ENCODE measurements around the gene UBASH3B.

DNA sequence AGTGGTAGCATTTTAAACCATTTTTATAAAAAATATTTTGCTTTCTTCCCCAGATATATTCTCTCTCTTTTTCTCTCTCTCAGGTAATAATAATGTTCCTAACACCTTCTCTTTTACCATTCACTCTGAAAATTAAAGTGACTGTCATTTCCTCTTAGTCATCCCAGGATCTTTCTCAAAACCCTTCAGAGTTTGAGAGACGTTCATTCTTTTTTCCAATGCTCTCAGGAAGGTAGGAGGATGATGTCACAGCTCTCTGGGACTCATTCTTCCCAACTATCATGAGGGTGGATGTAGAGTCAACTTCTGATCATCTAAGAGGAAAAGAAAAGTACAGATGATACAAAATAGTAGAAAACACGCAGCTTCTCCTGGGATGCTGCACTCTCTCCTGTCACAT is 122.6 kb downstream of the UBASH3B start:
- TF ChIP-seq TAF1 (IDR thresholded peaks at IDR 0.05; ENCODE audit: borderline replicate concordance, insufficient read depth, low read length) (no peak), POLR2AphosphoS5 (IDR thresholded peaks at IDR 0.05; ENCODE audit: low read depth, low read length) (no peak), FOXP2 (optimal IDR thresholded peaks at IDR 0.05; ENCODE audit: borderline replicate concordance, extremely low read depth, extremely low read length, insufficient read depth) (no peak)

All from PFSK-1 (cell line).